ENCODE data around the gene BMP8B. TPM values are rescaled to one million over a fixed set of nuclear protein-coding genes. Genes with fewer than 3 reads are reported as not detected.
"Not testable (repeated sequence)": the region's sequence is repeated elsewhere in the genome, so short reads cannot be mapped to it uniquely, and the experiment has no call there.

The BMP8B gene
- total RNA-seq, 2 experiments from 2014 or later: 0.67 to 0.68 TPM

DNA sequence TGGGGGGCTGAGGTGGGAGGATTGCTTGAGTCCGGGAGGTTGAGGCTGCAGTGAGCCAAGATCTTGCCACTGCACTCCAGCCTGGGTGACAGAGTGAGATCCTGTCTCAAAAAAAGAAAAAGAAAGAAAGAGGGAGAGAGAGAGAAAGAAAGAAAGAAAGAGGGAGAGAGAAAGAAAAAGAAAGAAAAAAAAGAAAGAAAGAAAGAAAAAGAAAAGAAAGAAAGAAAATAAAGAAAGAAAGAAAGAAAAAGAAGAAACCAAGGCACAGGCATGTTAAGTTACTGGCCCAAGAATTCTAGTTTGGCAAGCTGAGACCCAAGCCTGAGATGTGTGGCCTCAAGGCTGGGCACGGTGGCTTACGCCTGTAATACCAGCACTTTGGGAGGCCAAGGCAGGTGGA is 34.8 kb upstream of the BMP8B start:
- H3K27ac Mint-ChIP-seq; H3K4me3 Mint-ChIP-seq; H3K9me3 Mint-ChIP-seq; ATAC-seq (ENCODE audit: low read depth); DNase-seq; POLR2A ChIA-PET; H3K4me1 Mint-ChIP-seq; H3K36me3 Mint-ChIP-seq: not testable (repeated sequence)
- peaks cover 28% of the 10 kb centered on the region for H3K27me3 Mint-ChIP-seq

DNA sequence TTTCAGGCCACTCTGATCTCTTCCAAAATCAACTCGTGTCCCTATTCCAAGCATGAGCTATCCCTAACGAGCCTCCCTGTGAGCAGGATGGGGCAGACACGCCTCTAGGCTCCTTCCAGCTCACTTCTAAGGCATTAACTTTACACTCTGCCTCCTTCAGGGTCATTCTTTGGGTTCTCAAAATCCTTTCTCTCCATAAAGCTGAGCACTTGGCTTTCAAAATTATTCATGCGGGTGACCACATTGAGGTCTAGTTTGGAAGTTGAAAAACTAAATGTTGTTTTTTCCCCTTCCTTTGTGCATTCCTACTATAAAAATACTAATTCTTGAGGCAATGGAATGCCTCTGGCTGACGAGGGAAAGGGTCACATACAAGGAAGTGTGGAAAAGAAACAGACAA is 33.5 kb upstream of the BMP8B start:
- POLR2A ChIA-PET: no interaction called here
- Mint-ChIP-seq H3K27me3 (peaks cover 26% of the 10 kb centered on the region), H3K27ac (no peak overlapping the region), H3K4me3 (no peak overlapping the region), H3K36me3 (no peaks in the 10 kb centered on the region), H3K9me3 (no peaks in the 10 kb centered on the region), H3K4me1 (peaks cover 5% of the 10 kb centered on the region)
- ATAC-seq (ENCODE audit: low read depth) (no peak), DNase-seq (no peak)

DNA sequence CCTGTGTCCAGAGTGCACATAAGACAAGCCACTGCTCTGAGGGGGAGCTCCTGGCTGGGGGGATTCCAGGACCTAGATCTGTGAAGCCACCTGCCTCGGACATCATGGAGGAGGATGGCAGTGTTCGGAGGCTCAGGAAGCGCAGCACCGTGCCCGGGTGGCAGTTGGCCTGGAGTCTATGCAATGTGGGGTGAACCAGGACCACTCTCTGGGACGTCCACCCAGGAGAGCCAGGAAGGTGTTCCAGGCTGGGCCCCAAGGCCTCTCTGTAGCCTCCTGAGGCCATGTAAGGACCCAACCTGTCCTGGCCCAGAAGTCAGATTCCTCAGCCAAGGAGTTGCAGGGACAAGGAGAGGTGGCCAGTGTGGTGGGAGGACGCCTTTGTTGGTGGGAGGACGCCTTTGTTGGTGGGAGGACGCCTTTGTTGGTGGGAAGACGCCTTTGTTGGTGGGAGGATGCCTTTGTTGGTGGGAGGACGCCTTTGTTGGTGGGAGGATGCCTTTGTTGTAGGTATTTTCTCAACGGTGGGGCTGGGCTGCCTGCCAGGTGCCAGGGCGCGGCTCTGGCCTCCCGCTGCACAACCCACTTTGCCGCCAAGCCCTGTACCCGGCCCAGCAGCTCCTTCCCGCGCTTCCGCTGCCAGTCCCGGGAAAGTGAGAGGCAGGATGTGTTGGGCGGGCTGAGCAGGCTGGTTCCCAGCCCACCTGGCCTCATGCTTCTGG is 30.6 kb upstream of the BMP8B start:
- Mint-ChIP-seq H3K27ac (no peak overlapping the region), H3K9me3 (no peaks in the 10 kb centered on the region), H3K4me1 (peaks cover 9% of the 10 kb centered on the region), H3K4me3 (no peak overlapping the region), H3K36me3 (no peaks in the 10 kb centered on the region), H3K27me3 (peaks cover 27% of the 10 kb centered on the region)
- no peak for ATAC-seq (ENCODE audit: low read depth)
- DNase-seq: no peak
- POLR2A ChIA-PET: interaction anchor here (0.7 kb wide), 1 partner anchor 136 kb away, joined by 3 read pairs; no protein-coding TSS in a partner anchor

DNA sequence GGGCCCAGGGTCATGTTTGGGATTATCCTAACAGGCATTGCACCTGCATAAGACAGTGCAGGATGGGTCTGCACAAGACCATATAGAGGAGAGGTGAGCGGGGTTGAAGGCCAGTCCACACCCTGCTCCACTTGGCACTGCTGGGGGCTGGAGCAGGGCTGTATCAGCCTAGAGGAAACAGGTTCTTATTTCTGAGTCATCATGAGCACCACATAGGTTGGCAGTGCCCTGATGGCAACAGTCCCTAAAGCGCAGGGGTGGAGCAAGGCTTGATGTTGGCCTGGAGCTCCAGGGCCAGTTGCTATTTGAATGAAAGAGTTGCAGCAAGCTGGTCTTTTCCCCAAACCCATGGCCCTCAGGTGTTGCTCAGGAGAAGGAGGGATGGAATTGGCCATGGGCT is 29.8 kb upstream of the BMP8B start:
- Mint-ChIP-seq H3K4me3 (no peak overlapping the region), H3K36me3 (no peaks in the 10 kb centered on the region), H3K9me3 (no peaks in the 10 kb centered on the region), H3K27ac (no peak overlapping the region), H3K4me1 (peaks cover 9% of the 10 kb centered on the region), H3K27me3 (peaks cover 22% of the 10 kb centered on the region)
- no peak for ATAC-seq (ENCODE audit: low read depth)
- no peak for DNase-seq
- POLR2A ChIA-PET: interaction anchor here (1.6 kb wide), 1 partner anchor 84 kb away, joined by 6 read pairs; the partner anchor contains the start of gene MYCL

DNA sequence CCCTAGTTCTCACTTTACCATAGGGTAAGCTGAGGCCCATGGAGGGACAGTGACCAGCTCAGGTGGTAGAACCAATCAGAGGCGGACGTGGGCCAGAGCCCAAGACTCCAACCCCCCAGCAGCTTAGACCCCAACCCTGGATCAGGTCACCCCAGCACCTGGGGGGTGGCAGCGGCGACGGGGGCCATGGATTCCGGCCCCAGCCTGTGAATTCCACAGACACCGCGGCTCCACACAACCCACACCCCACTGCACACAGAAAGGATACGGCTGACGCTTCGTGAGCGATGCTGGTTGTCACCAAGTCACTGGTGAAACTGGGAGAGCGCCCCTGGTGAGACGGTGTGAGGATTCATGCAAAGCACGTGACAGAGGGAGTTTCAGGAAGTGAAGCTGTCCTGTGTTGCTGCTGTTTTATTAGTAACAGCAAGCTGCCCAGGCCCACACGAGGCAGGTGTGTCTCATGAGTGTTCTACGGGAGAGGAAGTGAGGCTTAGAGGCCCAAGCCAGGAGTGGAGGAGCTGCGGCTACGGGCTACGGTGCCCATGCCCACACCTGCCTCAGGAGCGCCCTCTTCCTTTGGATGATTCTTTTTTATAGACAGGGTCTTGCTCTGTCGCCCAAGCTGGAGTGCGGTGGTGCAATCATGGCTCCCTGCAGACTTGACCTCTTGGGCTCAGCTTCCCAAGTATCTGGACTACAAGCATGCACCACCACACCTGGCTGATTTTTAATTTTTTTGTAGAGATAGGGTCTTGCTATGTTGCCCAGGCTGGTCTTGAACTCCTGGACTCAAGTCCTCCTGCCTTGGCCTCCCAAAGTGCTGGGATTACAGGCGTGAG is 28.6 kb upstream of the BMP8B start:
- not testable (repeated sequence) for H3K4me1 Mint-ChIP-seq, H3K9me3 Mint-ChIP-seq, H3K36me3 Mint-ChIP-seq
- peak; percentile 78 for ATAC-seq (ENCODE audit: low read depth)
- Mint-ChIP-seq H3K4me3 (peak overlapping the region; percentile 40), H3K27ac (peak overlapping the region; percentile 77), H3K27me3 (peaks cover 20% of the 10 kb centered on the region)
- peak; percentile 60 for DNase-seq
- POLR2A ChIA-PET: interaction anchor here (1.6 kb wide), 1 partner anchor 85 kb away, joined by 6 read pairs; the partner anchor contains the start of gene MYCL

DNA sequence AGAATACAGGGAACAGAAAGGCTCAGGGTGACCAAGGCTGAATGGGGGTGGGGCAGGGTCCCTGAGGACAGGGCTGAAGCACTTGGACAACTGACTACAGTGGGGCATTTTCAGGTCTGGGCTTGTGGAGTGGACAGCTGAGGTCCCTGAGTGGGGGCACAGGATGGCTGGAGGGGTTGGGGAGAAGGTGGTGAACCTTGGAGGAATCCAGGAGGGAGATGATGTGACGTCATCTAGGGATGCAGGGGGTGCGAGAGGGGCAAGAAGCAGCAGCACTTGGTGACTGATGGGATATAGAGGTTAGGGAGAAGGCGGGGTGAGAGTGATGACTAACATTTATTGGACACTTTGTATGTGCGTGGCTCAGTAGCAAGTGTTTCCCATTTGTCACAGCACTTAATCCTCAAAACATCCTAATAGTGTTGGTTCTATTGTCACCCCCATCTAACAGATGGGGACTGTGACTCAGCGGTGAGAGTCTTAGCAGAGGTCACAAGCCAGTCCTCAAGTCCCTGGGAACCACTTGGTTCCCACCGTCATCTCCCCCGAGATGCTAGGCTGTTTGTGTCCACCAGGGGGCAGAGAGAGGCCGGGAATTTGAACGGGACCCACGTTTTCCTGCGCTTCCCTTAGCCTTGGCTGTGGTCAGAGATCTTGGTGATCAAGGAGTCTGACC is 27.9 kb upstream of the BMP8B start:
- Mint-ChIP-seq H3K4me1 (peaks cover 9% of the 10 kb centered on the region), H3K4me3 (peak overlapping the region; percentile 40), H3K9me3 (no peaks in the 10 kb centered on the region), H3K27me3 (peaks cover 17% of the 10 kb centered on the region), H3K36me3 (no peaks in the 10 kb centered on the region), H3K27ac (peak overlapping the region; percentile 77)
- DNase-seq: peak; percentile 61
- POLR2A ChIA-PET: interaction anchor here (1.6 kb wide), 1 partner anchor 85 kb away, joined by 6 read pairs; the partner anchor contains the start of gene MYCL
- peak; percentile 50 for ATAC-seq (ENCODE audit: low read depth)

DNA sequence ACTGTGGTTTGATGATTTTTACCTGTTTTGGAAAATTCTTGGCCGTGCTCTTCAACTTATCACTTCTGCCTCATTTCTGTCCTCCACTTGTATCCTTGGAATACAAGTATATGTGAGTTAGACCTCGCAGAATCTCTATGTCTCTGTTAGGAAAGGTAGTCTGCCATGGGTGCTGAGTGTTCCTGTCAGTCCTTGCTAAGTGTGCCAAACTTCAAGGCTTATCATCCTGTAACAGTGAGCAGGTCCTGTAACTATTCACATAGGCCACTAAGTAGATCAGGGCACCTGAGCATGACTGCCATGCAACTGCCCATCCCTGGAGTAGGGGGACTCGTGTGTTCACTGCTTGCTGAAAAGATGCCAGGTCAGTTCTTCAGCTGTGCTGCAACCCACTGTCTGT is 24.2 kb upstream of the BMP8B start:
- ATAC-seq (ENCODE audit: low read depth) (no peak), DNase-seq (no peak)
- Mint-ChIP-seq H3K36me3 (no peaks in the 10 kb centered on the region), H3K9me3 (no peaks in the 10 kb centered on the region), H3K4me3 (no peak overlapping the region), H3K27ac (no peak overlapping the region), H3K4me1 (peaks cover 9% of the 10 kb centered on the region), H3K27me3 (peaks cover 9% of the 10 kb centered on the region)
- POLR2A ChIA-PET: no interaction called here

DNA sequence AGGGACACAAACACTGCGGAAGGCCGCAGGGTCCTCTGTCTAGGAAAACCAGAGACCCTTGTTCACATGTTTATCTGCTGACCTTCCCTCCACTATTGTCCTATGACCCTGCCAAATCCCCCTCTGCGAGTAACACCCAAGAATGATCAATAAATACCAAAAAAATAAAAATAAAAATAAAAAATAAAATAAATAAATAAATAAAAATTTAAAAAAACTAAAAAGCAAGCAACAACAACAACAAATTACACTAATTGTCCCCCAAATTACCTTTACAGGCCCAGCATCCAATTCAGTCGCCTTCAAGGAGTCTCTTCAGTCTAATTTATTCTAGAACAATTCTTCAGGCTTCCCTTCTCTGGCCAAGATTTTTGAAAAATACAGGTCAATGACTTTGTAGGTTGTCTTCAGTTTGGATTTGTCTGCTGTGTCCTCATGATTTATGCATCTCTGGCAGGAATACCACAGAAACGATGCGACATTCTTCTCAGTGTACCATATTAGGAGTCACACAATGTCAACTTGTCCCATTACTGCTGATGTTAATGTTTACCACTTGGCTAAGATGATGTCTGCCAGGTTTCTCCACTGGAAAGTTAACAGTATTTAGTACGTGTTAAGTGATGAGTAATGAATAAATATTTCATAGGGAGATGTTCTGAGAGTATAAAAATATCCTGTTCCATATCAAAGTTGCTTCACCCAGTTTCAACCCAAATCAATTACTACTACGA is 20.3 kb upstream of the BMP8B start:
- peaks cover 2% of the 10 kb centered on the region for H3K9me3 Mint-ChIP-seq
- H3K4me3 Mint-ChIP-seq: no peak overlapping the region
- peaks cover 3% of the 10 kb centered on the region for H3K36me3 Mint-ChIP-seq
- H3K4me1 Mint-ChIP-seq: no peaks in the 10 kb centered on the region
- no peak for DNase-seq
- peaks cover 6% of the 10 kb centered on the region for H3K27me3 Mint-ChIP-seq
- no peak overlapping the region for H3K27ac Mint-ChIP-seq
- POLR2A ChIA-PET: no interaction called here
- no peak for ATAC-seq (ENCODE audit: low read depth)

DNA sequence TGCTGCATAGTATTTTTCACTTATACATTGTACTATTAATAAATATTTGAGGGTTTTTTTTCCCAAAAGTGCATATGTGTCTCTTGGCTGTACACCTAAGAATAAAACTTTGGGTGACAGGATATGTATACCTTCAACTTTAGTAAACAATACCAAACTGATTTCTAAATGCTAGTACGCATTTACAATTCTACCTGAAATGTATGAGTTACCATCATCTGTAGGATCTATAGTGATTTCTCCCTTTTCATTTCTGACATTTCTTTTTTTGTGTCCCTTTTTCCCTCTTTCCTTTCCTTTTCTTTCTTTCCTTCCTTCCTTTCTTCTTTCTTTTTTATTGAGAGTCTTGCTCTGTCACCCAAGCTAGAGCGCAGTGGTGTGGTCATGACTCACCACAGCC is 16.7 kb upstream of the BMP8B start:
- POLR2A ChIA-PET: no interaction called here
- DNase-seq (no peak), ATAC-seq (ENCODE audit: low read depth) (no peak)
- Mint-ChIP-seq H3K9me3 (peaks cover 2% of the 10 kb centered on the region), H3K4me1 (no peaks in the 10 kb centered on the region), H3K27me3 (peaks cover 6% of the 10 kb centered on the region), H3K27ac (no peak overlapping the region), H3K36me3 (peaks cover 3% of the 10 kb centered on the region), H3K4me3 (no peak overlapping the region)

DNA sequence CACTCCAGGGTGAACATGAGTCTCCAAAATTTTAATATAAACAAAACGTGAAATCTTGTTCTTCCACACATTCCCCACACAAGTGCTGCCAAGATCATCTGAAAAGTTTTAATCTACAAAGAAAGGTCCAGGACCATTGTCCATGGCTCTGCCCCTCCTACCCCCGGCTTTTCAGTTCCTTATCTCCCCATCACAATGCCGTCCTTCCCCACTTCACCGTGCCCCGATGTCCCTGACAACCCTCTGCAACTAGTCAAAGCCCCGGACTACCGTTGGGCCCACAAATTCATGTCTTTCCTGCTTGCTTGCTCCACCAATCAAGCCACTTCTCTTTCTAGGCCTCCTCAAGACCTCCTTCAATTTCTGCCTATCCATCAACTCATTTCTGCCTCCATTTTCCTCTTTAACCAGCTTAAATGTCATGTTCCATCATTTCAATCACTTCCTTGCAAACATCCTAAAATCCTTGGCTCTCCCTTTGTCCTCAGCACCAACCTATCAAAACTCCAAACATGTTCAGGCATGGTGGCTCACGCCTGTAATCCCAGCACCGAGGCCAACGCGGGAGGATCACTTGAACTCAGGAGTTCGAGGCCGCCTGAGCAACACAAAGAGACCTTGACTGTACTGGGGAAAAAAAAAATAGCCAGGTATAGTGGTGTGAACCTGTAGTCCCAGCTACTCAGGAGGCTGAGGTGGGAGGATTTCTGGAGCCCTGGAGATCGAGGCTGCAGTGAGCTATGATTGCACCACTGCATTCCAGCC is 14.0 kb upstream of the BMP8B start:
- H3K36me3 Mint-ChIP-seq: peaks cover 3% of the 10 kb centered on the region
- ATAC-seq (ENCODE audit: low read depth) (no peak), DNase-seq (no peak)
- POLR2A ChIA-PET: no interaction called here
- H3K4me3 Mint-ChIP-seq: no peak overlapping the region
- peaks cover 9% of the 10 kb centered on the region for H3K4me1 Mint-ChIP-seq
- peaks cover 2% of the 10 kb centered on the region for H3K9me3 Mint-ChIP-seq
- no peaks in the 10 kb centered on the region for H3K27me3 Mint-ChIP-seq
- H3K27ac Mint-ChIP-seq: no peak overlapping the region

DNA sequence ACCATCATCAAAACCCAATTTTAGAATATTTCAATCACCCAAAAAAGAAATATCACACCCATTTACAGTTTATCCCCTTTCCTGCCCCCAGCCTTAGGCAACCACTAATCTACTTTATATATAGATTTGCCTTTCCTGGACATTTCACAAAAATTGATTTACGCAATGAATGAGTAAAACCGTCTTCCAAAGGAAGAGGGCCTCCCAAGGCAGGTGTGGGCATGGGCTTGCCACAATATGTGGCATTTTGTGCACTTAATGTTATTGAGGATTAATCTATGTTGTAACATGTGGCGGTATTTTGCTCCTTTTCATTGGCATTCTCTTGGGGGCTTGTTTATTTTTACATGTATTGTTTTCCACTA is 11.8 kb upstream of the BMP8B start:
- H3K4me3 Mint-ChIP-seq: no peak overlapping the region
- peaks cover 9% of the 10 kb centered on the region for H3K4me1 Mint-ChIP-seq
- peaks cover under 1% of the 10 kb centered on the region for H3K36me3 Mint-ChIP-seq
- no peaks in the 10 kb centered on the region for H3K27me3 Mint-ChIP-seq
- POLR2A ChIA-PET: interaction anchor here (2.2 kb wide), 1 partner anchor 61 kb away, joined by 17 read pairs; the partner anchor contains the start of gene PPIE
- no peak for DNase-seq
- H3K27ac Mint-ChIP-seq: no peak overlapping the region
- no peak for ATAC-seq (ENCODE audit: low read depth)
- no peaks in the 10 kb centered on the region for H3K9me3 Mint-ChIP-seq

DNA sequence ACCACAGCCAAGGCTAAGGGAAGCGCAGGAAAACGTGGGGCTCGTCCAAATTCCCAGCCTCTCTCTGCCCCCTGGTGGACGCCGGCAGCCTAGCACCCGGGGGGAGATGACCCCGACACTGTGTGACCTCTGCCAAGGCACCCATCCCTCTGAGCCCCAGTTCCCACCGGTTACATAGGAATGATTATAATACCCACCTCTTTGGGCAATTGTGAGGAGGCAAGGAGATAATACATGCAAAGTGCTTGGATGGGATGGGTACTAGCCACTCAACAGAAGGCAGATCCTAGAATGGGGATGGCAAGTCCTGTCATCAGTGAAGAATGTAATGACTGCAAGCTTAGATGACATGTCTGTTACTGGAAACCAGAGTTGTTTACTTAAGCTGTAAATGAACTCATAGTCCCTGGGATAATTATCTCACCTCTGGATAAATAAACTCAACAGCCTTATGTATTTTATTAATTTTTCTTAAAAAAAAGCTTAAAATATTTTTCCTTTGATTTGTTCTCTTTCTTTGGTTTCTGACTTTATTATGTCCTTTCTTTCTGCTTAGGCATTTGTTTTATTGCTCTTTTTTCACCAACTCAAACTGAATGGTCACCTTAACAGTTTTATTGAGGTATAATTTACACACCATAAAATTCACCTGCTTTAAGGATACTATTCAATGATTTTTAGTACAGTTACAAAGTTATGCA is 11.3 kb upstream of the BMP8B start:
- H3K9me3 Mint-ChIP-seq: no peaks in the 10 kb centered on the region
- H3K4me3 Mint-ChIP-seq: peak overlapping the region; percentile 54
- peak; percentile 65 for ATAC-seq (ENCODE audit: low read depth)
- peaks cover 9% of the 10 kb centered on the region for H3K4me1 Mint-ChIP-seq
- peak; percentile 78 for DNase-seq
- POLR2A ChIA-PET: interaction anchor here (1.0 to 2.2 kb wide), 2 partner anchors 11 to 61 kb away, joined by 4 to 17 read pairs; partner anchors contain the start of genes BMP8B and PPIE
- H3K27me3 Mint-ChIP-seq: no peaks in the 10 kb centered on the region
- peak overlapping the region; percentile 85 for H3K27ac Mint-ChIP-seq
- no peaks in the 10 kb centered on the region for H3K36me3 Mint-ChIP-seq
